OCI-LY3 (cell line): ENCODE measurements around the gene PBRM1.

Source experiments
- H2AFZ ChIP-seq: fragments of 200-600, 300-600 bp; shearing (Covaris generic); 2 replicates; pipeline ENCODE4 v1.6.0; 2014; ENCODE audit warnings: antibody characterized with exemption, low read depth, low read length
- H3K27ac ChIP-seq: fragments of 200-600, 300-600 bp; sonication (generic); 2 replicates; pipeline ENCODE4 v1.5.1; 2014; ENCODE audit warnings: mild to moderate bottlenecking, low read length, moderate library complexity, mixed read lengths
- H3K27me3 ChIP-seq: fragments of 200-600, 300-600 bp; sonication (generic); 2 replicates; pipeline ENCODE4 v1.6.1; 2014; ENCODE audit warnings: low read depth, low read length, mixed read lengths
- H3K36me3 ChIP-seq: fragments of 200-600, 300-600 bp; sonication (generic); replicated peaks from 2 replicates; pipeline ENCODE3; 2014; ENCODE audit warnings: low read depth, low read length, mixed read lengths
- H3K4me1 ChIP-seq: fragments of 300-600, 200-600 bp; sonication (generic); 2 replicates; pipeline ENCODE4 v1.6.1; 2014; ENCODE audit warnings: low read length, mixed read lengths
- H3K4me2 ChIP-seq: fragments of 200-600, 300-600 bp; sonication (generic); 2 replicates; pipeline ENCODE4 v1.6.1; 2014; ENCODE audit warnings: low read length, mixed read lengths
- H3K4me3 ChIP-seq: fragments of 300-600, 200-600 bp; sonication (generic); 2 replicates; pipeline ENCODE4 v1.5.1; 2014; ENCODE audit warnings: antibody characterized with exemption, mild to moderate bottlenecking, low read length, moderate library complexity
- H3K79me2 ChIP-seq: fragments of 300-600, 200-600 bp; shearing (Covaris generic); 2 replicates; pipeline ENCODE4 v1.6.1; 2014; ENCODE audit warnings: mild to moderate bottlenecking, low read length, mixed read lengths
- H3K9ac ChIP-seq: fragments of 300-600, 200-600 bp; shearing (Covaris generic); 2 replicates; pipeline ENCODE4 v1.6.0; 2014; ENCODE audit warnings: mild to moderate bottlenecking, low read length, moderate library complexity
- H3K9me3 ChIP-seq: fragments of 200-600, 300-600 bp; shearing (Covaris generic); 2 replicates; pipeline ENCODE4 v1.6.1; 2014; ENCODE audit warnings: low read length, mixed read lengths; ENCODE audit not compliant: insufficient read depth
- H4K20me1 ChIP-seq: fragments of 200-600, 300-600 bp; sonication (generic); 2 replicates; pipeline ENCODE4 v1.6.1; 2016; ENCODE audit warnings: low read length, mixed read lengths; ENCODE audit not compliant: insufficient read depth
- EZH2phosphoT487 ChIP-seq: fragments of 200-600 bp; shearing (Covaris generic); IDR thresholded peaks from 2 replicates; pipeline ENCODE4 v1.6.1; 2018; ENCODE audit warnings: antibody characterized with exemption, mixed run types, low read depth
- TF ChIP-seq, protein P1 (sequence below): fragments of 200-600, 300-600 bp; sonication (generic); IDR thresholded peaks from 2 replicates; pipeline ENCODE4 v1.5.1; 2014; ENCODE audit warnings: antibody characterized with exemption, low read length, low read depth

The PBRM1 gene

GRCh38 chr3:52516509-52517195, 169.1 kb downstream of the PBRM1 start:
- H3K27me3 ChIP-seq = no peaks in the 10 kb centered on the region
- no peaks in the 10 kb centered on the region for H3K9me3 ChIP-seq
- H3K4me1 ChIP-seq = no peaks in the 10 kb centered on the region
- no peak overlapping the region for H3K9ac ChIP-seq
- H3K4me3 ChIP-seq = no peak overlapping the region
- H4K20me1 ChIP-seq = no peaks in the 10 kb centered on the region
- H3K36me3 ChIP-seq = no peaks in the 10 kb centered on the region
- TF ChIP-seq, protein P1, sequence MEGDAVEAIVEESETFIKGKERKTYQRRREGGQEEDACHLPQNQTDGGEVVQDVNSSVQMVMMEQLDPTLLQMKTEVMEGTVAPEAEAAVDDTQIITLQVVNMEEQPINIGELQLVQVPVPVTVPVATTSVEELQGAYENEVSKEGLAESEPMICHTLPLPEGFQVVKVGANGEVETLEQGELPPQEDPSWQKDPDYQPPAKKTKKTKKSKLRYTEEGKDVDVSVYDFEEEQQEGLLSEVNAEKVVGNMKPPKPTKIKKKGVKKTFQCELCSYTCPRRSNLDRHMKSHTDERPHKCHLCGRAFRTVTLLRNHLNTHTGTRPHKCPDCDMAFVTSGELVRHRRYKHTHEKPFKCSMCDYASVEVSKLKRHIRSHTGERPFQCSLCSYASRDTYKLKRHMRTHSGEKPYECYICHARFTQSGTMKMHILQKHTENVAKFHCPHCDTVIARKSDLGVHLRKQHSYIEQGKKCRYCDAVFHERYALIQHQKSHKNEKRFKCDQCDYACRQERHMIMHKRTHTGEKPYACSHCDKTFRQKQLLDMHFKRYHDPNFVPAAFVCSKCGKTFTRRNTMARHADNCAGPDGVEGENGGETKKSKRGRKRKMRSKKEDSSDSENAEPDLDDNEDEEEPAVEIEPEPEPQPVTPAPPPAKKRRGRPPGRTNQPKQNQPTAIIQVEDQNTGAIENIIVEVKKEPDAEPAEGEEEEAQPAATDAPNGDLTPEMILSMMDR = no peak
- no peak for TF ChIP-seq EZH2phosphoT487
- no peak overlapping the region for H3K4me2 ChIP-seq
- H2AFZ ChIP-seq = no peak overlapping the region
- no peaks in the 10 kb centered on the region for H3K79me2 ChIP-seq
- H3K27ac ChIP-seq = no peak overlapping the region

DNA sequence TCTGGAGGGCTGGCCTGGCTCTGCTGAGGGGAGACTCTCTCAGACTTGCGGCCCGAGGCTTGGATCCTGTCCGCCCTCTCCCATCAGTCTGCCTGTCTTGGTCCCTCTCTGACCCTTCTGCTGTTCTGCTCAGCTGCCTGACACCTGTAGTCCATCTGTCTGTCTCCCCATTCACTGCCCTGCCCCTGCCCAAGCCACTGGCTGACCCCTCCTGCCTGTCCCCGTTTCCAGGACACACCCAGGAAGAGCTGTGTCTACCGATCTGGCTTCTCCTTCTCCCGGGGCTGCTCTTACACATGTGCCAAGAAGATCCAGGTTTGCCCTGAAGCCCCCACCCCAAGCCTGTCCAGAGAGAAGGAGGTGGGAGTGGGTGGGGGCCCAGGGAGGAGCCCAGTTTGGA, 170.5 kb downstream of the PBRM1 start:
- no peak overlapping the region for H3K4me2 ChIP-seq

GRCh38 chr3:52514576-52514975, 171.1 kb downstream of the PBRM1 start:
- TF ChIP-seq EZH2phosphoT487 = no peak
- TF ChIP-seq, protein P1 = no peak
- Histone ChIP-seq H2AFZ (no peak overlapping the region), H3K27me3 (peaks cover 2% of the 10 kb centered on the region; the same call in 1 of the 2 replicates), H3K79me2 (no peaks in the 10 kb centered on the region), H3K9me3 (no peaks in the 10 kb centered on the region), H3K4me2 (no peak overlapping the region), H3K9ac (no peak overlapping the region), H4K20me1 (no peaks in the 10 kb centered on the region), H3K27ac (no peak overlapping the region), H3K4me3 (no peak overlapping the region), H3K4me1 (no peaks in the 10 kb centered on the region), H3K36me3 (no peaks in the 10 kb centered on the region)

More for the DNA sequence above, 170.5 kb downstream of the PBRM1 start:
- Histone ChIP-seq H3K27ac (no peak overlapping the region), H3K4me3 (no peak overlapping the region), H3K4me1 (no peaks in the 10 kb centered on the region), H3K9ac (no peak overlapping the region), H3K36me3 (no peaks in the 10 kb centered on the region), H3K27me3 (no peaks in the 10 kb centered on the region), H4K20me1 (no peaks in the 10 kb centered on the region), H3K79me2 (no peaks in the 10 kb centered on the region), H2AFZ (no peak overlapping the region), H3K9me3 (no peaks in the 10 kb centered on the region)
- TF ChIP-seq, protein P1 = no peak
- TF ChIP-seq EZH2phosphoT487 = no peak

GRCh38 chr3:52513281-52513680, 172.4 kb downstream of the PBRM1 start:
- H3K79me2 ChIP-seq = no peaks in the 10 kb centered on the region
- no peak overlapping the region for H3K4me2 ChIP-seq
- no peak overlapping the region for H3K27ac ChIP-seq
- no peak overlapping the region for H3K9ac ChIP-seq
- no peaks in the 10 kb centered on the region for H3K36me3 ChIP-seq
- H2AFZ ChIP-seq = no peak overlapping the region
- no peaks in the 10 kb centered on the region for H3K4me1 ChIP-seq
- no peak for TF ChIP-seq EZH2phosphoT487
- TF ChIP-seq, protein P1 = no peak
- no peaks in the 10 kb centered on the region for H3K9me3 ChIP-seq
- no peaks in the 10 kb centered on the region for H4K20me1 ChIP-seq
- peaks cover 8% of the 10 kb centered on the region; the same call in 1 of the 2 replicates for H3K27me3 ChIP-seq
- H3K4me3 ChIP-seq = no peak overlapping the region
